Activated T-cell treated with anti-CD3 and anti-CD28 coated beads for 24 hours (primary cell): ENCODE measurements around the gene RALGAPB.
"Not testable (repeated sequence)": the region's sequence is repeated elsewhere in the genome, so short reads cannot be mapped to it uniquely, and the experiment has no call there.

Experiments
- DNase-seq: peaks from one replicate; pipeline ENCODE4 v3.0.0-alpha.2; 2020; ENCODE audit warnings: low read depth

Gene RALGAPB

GRCh38 chr20:38447251-38447661 lies 25.4 kb upstream of the RALGAPB start:
- DNase-seq: no peak

- DNase-seq: no peak
These were observed 24.5 kb upstream of the RALGAPB start for GRCh38 chr20:38447931-38448675.

GRCh38 chr20:38449046-38449445 lies 23.6 kb upstream of the RALGAPB start:
- DNase-seq: no peak

GRCh38 chr20:38450412-38450975 lies 22.1 kb upstream of the RALGAPB start:
- no peak for DNase-seq

GRCh38 chr20:38452880-38453624 lies 19.6 kb upstream of the RALGAPB start:
- DNase-seq: no peak

- DNase-seq: no peak
These were observed 18.7 kb upstream of the RALGAPB start for GRCh38 chr20:38453941-38454340.

GRCh38 chr20:38454556-38455473 lies 17.8 kb upstream of the RALGAPB start:
- DNase-seq: no peak

GRCh38 chr20:38458314-38458713 lies 14.3 kb upstream of the RALGAPB start:
- no peak for DNase-seq

- DNase-seq: no peak
These were observed 12.5 kb upstream of the RALGAPB start for GRCh38 chr20:38460040-38460623.

GRCh38 chr20:38460631-38461030 lies 12.0 kb upstream of the RALGAPB start:
- not testable (repeated sequence) for DNase-seq

GRCh38 chr20:38461167-38461566 lies 11.5 kb upstream of the RALGAPB start:
- DNase-seq: not testable (repeated sequence)

GRCh38 chr20:38461569-38461968 lies 11.1 kb upstream of the RALGAPB start:
- not testable (repeated sequence) for DNase-seq

GRCh38 chr20:38466171-38466570 lies 6.5 kb upstream of the RALGAPB start:
- DNase-seq: no peak

- no peak for DNase-seq
These were observed 5.7 kb upstream of the RALGAPB start for GRCh38 chr20:38466983-38467382.

- no peak for DNase-seq
These were observed 1.4 kb upstream of the RALGAPB start for GRCh38 chr20:38471245-38471644.

GRCh38 chr20:38471987-38472512 lies 593 bp upstream of the RALGAPB start:
- no peak for DNase-seq

- DNase-seq: no peak
These were observed 738 bp downstream of the RALGAPB start for GRCh38 chr20:38473367-38473795.

- no peak for DNase-seq
These were observed 5.1 kb downstream of the RALGAPB start for GRCh38 chr20:38477747-38478146.

- no peak for DNase-seq
These were observed 7.0 kb downstream of the RALGAPB start for GRCh38 chr20:38479596-38479995.

- no peak for DNase-seq
These were observed 12.4 kb downstream of the RALGAPB start for GRCh38 chr20:38485041-38485440.

GRCh38 chr20:38489181-38489580 lies 16.5 kb downstream of the RALGAPB start:
- no peak for DNase-seq
